ENCODE measurements around the gene MSS51. TPM values are rescaled to one million over a fixed set of nuclear protein-coding genes. Genes with fewer than 3 reads are reported as not detected.

Gene MSS51
- total and polyA plus RNA-seq, 2 donors (not counting 3 experiments of a cell fraction or from before 2014, with no cell fraction given), result 1.8 to 3.5 TPM

DNA sequence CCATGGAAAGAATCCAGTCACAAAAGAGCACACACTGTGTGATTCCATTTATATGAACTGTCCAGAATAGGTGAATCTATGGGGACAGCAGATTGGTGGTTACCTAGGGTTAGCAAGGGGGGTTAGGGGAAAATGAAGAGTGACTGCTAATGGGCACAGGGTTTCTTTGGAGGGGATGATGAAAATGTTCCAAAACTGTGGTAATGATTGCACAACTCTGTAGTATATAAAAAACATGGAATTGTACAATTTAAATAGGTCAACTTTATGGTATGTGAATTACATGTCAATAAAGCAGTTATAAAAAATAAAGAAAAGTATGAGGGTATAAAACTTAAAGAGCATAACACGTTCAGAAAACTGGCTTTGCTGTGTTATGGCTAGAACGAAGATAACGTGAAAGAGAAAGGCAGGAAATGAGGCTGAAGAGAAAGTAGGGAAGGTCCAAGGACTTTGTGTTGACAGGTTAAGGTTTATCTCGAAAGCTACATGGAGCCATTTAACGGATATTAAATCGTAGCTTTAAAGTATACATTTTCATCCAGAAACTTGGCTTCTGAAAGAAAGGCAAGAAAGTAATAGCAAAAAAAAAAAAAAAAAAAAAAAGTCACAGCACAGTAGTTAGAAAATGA lies 26.4 kb upstream of the MSS51 start:
- DNase-seq (ENCODE audit: low read depth, low spot score), result no peak
- CTCF ChIA-PET, result no interaction called here
- TF ChIP-seq FOS (IDR thresholded peaks at IDR 0.05; ENCODE audit: borderline replicate concordance, insufficient read depth, low read length), result no peak
- no peak for TF ChIP-seq POLR2AphosphoS5 (IDR thresholded peaks at IDR 0.05; ENCODE audit: insufficient read depth, low read depth, low read length)
- TF ChIP-seq MYC (IDR thresholded peaks at IDR 0.05; ENCODE audit: low read depth, low read length), result no peak
- no peak for TF ChIP-seq MAX (IDR thresholded peaks at IDR 0.05; ENCODE audit: insufficient read depth, insufficient read length)
- TF ChIP-seq POLR2A (IDR thresholded peaks at IDR 0.05; ENCODE audit: low read depth, low read length), result no peak
- TF ChIP-seq GATA2 (IDR thresholded peaks at IDR 0.05; ENCODE audit: insufficient read depth, insufficient read length, low read depth, low read length), result no peak
- TF ChIP-seq, protein P1, sequence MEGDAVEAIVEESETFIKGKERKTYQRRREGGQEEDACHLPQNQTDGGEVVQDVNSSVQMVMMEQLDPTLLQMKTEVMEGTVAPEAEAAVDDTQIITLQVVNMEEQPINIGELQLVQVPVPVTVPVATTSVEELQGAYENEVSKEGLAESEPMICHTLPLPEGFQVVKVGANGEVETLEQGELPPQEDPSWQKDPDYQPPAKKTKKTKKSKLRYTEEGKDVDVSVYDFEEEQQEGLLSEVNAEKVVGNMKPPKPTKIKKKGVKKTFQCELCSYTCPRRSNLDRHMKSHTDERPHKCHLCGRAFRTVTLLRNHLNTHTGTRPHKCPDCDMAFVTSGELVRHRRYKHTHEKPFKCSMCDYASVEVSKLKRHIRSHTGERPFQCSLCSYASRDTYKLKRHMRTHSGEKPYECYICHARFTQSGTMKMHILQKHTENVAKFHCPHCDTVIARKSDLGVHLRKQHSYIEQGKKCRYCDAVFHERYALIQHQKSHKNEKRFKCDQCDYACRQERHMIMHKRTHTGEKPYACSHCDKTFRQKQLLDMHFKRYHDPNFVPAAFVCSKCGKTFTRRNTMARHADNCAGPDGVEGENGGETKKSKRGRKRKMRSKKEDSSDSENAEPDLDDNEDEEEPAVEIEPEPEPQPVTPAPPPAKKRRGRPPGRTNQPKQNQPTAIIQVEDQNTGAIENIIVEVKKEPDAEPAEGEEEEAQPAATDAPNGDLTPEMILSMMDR (IDR thresholded peaks at IDR 0.05; ENCODE audit: extremely low read depth in 1 of 2, insufficient read depth in 1 of 2, low read depth in 1 of 2, low read length in 2 of 2), result no peak
- TF ChIP-seq EZH2 (IDR thresholded peaks at IDR 0.05; ENCODE audit: borderline replicate concordance, low read depth, low read length, severe bottlenecking), result no peak
- no peak for TF ChIP-seq JUN (IDR thresholded peaks at IDR 0.05; ENCODE audit: borderline replicate concordance, insufficient read depth, insufficient read length, low read depth)
- H3K9ac ChIP-seq (replicated peaks; ENCODE audit: extremely low read depth, insufficient read depth, low read length), result no peak overlapping the region
- FAIRE-seq, result no peak
- H3K27me3 ChIP-seq (ENCODE audit: control insufficient read depth in 2 of 2, insufficient read depth in 2 of 2, low read length in 2 of 2), result no peaks in the 10 kb centered on the region
- peaks cover 2% of the 10 kb centered on the region in 2 experiments for H3K36me3 ChIP-seq (ENCODE audit: control insufficient read depth in 2 of 2, extremely low read depth in 1 of 2, insufficient read depth in 2 of 2, low read length in 2 of 2)
- no peak overlapping the region for H3K4me3 ChIP-seq (replicated peaks in 1 of 3; ENCODE audit: insufficient read depth in 1 of 3, low read depth in 1 of 3, low read length in 3 of 3)
- intact Hi-C loops (cut with micrococcal nuclease) (no loop called here), dilution Hi-C loops (cut with MboI; ENCODE audit: extremely low pct_ligation_motif_present, low sequenced_read_pairs) (no loop called here)
- no peak overlapping the region for H3K4me2 ChIP-seq (ENCODE audit: insufficient read depth, low read length)
- POLR2A ChIA-PET, result no interaction called here
- no peaks in the 10 kb centered on the region for H3K4me1 ChIP-seq (ENCODE audit: control insufficient read depth, extremely low read depth, insufficient read depth, low read length)
- H3K9me1 ChIP-seq (replicated peaks; ENCODE audit: control insufficient read depth, extremely low read depth, insufficient read depth, low read length), result no peaks in the 10 kb centered on the region
- no peaks in the 10 kb centered on the region for H3K79me2 ChIP-seq (ENCODE audit: control insufficient read depth, insufficient read depth, low read length)
- no TSS peak for BruUV-seq (replicated peaks)
- no peaks in the 10 kb centered on the region for H4K20me1 ChIP-seq (replicated peaks; ENCODE audit: control insufficient read depth, extremely low read depth, insufficient read depth, low read length)
- no peak overlapping the region for H2AFZ ChIP-seq (ENCODE audit: low read depth, low read length)
- H3K9me3 ChIP-seq (replicated peaks; ENCODE audit: control insufficient read depth, insufficient read depth, low read length), result no peaks in the 10 kb centered on the region
- H3K27ac ChIP-seq (ENCODE audit: insufficient read depth, low read depth, low read length), result no peak overlapping the region
